CD4-positive, alpha-beta T cell (primary cell): Measurements from ENCODE around the gene WFDC5. TPM values are rescaled to one million over a fixed set of nuclear protein-coding genes. Genes with fewer than 3 reads are reported as not detected.

Experiments
- ATAC-seq: fragments of 200-7000 bp; cut with Tn5 transposase; one replicate; pipeline ENCODE4 v1.10.0; 2022; ENCODE audit warnings: mild to moderate bottlenecking; ENCODE audit not compliant: poor library complexity
- CTCF ChIA-PET: fragments of 350-600 bp; sonication (Branson Sonifier 250); formaldehyde crosslinking; loops from one replicate; lab custom pipeline; 2021; ENCODE audit warnings: antibody characterized with exemption, inconsistent platforms; lab: Charles Lee
- POLR2A ChIA-PET: fragments of 350-600 bp; sonication (Branson Sonifier 250); formaldehyde crosslinking; loops from one replicate; lab custom pipeline; 2021; ENCODE audit warnings: antibody characterized with exemption, inconsistent platforms; lab: Charles Lee
- DNase-seq, 14 experiments: peaks; one replicate each; pipeline ENCODE4 v3.0.0-alpha.2; 2013 to 2020; ENCODE audit warnings: mixed read lengths in 2 of 14
- H3K27ac ChIP-seq, 2 donors: one replicate each; pipeline versions ENCODE4 v1.5.1 to v1.7.0; 2013; ENCODE audit warnings: low read length in 2 of 2, low read depth in 1 of 2, mild to moderate bottlenecking in 1 of 2
- H3K27me3 ChIP-seq, 2 experiments: 1 replicate in 1 of 2; 2 replicates in 1 of 2; pipeline versions ENCODE4 v1.6.1 to v1.7.0; 2013; ENCODE audit warnings: low read length in 2 of 2, control low read depth in 1 of 2, mild to moderate bottlenecking in 1 of 2, moderate library complexity in 1 of 2; ENCODE audit not compliant: insufficient read depth in 2 of 2, control insufficient read depth in 1 of 2
- H3K36me3 ChIP-seq: one replicate; pipeline ENCODE4 v1.6.1; 2013; ENCODE audit warnings: low read length, control low read depth; ENCODE audit not compliant: insufficient read depth
- H3K4me1 ChIP-seq: one replicate; pipeline ENCODE4 v1.6.1; 2013; ENCODE audit warnings: low read length, control low read depth; ENCODE audit not compliant: insufficient read depth
- H3K4me3 ChIP-seq: one replicate; pipeline ENCODE4 v1.5.1; 2013; ENCODE audit warnings: mild to moderate bottlenecking, low read length, moderate library complexity
- H3K9me3 ChIP-seq, 2 experiments: 1 replicate in 1 of 2; 2 replicates in 1 of 2; pipeline versions ENCODE4 v1.6.1 to v1.7.0; 2013; ENCODE audit warnings: low read length in 2 of 2, mild to moderate bottlenecking in 2 of 2, control low read depth in 1 of 2, moderate library complexity in 1 of 2; ENCODE audit not compliant: control insufficient read depth in 1 of 2, insufficient read depth in 1 of 2
- H3K27ac Mint-ChIP-seq: one replicate; pipeline ENCODE4 v1.8.0; 2020; ENCODE audit warnings: mixed read lengths
- H3K27me3 Mint-ChIP-seq: one replicate; pipeline ENCODE4 v1.8.0; 2021; ENCODE audit warnings: mixed read lengths
- H3K36me3 Mint-ChIP-seq: one replicate; pipeline ENCODE4 v1.8.0; 2021; ENCODE audit warnings: low read depth, mixed read lengths
- H3K4me1 Mint-ChIP-seq: one replicate; pipeline ENCODE4 v1.8.0; 2021; ENCODE audit warnings: low read depth, mixed read lengths
- H3K4me3 Mint-ChIP-seq: one replicate; pipeline ENCODE4 v1.8.0; 2020; ENCODE audit warnings: mild to moderate bottlenecking, mixed read lengths
- H3K9me3 Mint-ChIP-seq: one replicate; pipeline ENCODE4 v1.8.0; 2020; ENCODE audit warnings: mixed read lengths
- intact Hi-C, 2 experiments: fragments of 100-400 bp; cut with DNase I in 1 of 2; cut with micrococcal nuclease in 1 of 2; formaldehyde crosslinking; loops; one replicate each; pipeline versions ENCODE4 v1.15.1 to v1.9.0; 2023 to 2025; cut with DNase I, micrococcal nuclease
- total RNA-seq, 174 experiments: library from RNA in 2 of 174; stranded (reverse) in 2 of 174; gene quantifications; one replicate each; pipeline ENCODE4 v1.2.3 and lab custom pipeline; 2021 to 2026
- TF ChIP-seq, protein P1 (sequence below): fragments of 200-600 bp; IDR thresholded peaks from one replicate; pipeline ENCODE4 v1.8.0; 2022; ENCODE audit warnings: antibody characterized with exemption, mild to moderate bottlenecking

Gene WFDC5
- total RNA-seq, 2 experiments from 2014 or later = not detected

DNA sequence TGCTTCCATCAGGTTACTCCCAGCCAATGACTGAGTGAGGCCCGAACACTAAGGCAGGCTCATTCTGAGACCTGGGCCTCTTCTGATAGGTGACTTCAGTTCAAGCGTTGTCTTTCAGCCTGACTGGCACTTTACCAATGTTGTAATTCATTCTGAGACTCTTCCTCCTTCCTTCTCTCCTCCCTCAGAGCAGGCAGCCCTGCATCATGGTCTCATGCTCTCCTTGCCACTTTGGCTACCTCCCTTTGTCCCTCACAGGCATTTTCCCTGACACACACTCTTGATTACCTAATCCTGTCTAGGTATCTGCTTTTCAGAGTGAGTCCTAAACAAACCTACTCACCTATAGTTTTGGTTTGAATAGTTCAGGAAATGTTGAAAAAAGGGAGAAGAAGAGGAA lies 21.9 kb upstream of the WFDC5 start:
- ChIA-PET POLR2A (no interaction called here), CTCF (no interaction called here)
- H3K36me3 Mint-ChIP-seq = no peaks in the 10 kb centered on the region
- no peak overlapping the region for H3K27ac ChIP-seq
- intact Hi-C loops = no loop called here
- H3K36me3 ChIP-seq = no peaks in the 10 kb centered on the region
- H3K27me3 Mint-ChIP-seq = peaks cover 34% of the 10 kb centered on the region
- H3K4me3 ChIP-seq = no peak overlapping the region
- ATAC-seq (no peak), DNase-seq (no peak)
- TF ChIP-seq, protein P1, sequence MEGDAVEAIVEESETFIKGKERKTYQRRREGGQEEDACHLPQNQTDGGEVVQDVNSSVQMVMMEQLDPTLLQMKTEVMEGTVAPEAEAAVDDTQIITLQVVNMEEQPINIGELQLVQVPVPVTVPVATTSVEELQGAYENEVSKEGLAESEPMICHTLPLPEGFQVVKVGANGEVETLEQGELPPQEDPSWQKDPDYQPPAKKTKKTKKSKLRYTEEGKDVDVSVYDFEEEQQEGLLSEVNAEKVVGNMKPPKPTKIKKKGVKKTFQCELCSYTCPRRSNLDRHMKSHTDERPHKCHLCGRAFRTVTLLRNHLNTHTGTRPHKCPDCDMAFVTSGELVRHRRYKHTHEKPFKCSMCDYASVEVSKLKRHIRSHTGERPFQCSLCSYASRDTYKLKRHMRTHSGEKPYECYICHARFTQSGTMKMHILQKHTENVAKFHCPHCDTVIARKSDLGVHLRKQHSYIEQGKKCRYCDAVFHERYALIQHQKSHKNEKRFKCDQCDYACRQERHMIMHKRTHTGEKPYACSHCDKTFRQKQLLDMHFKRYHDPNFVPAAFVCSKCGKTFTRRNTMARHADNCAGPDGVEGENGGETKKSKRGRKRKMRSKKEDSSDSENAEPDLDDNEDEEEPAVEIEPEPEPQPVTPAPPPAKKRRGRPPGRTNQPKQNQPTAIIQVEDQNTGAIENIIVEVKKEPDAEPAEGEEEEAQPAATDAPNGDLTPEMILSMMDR = no peak
- no peak overlapping the region for H3K27ac Mint-ChIP-seq
- peaks cover 10 to 30% of the 10 kb centered on the region in 2 experiments for H3K27me3 ChIP-seq
- H3K4me3 Mint-ChIP-seq = no peak overlapping the region
- no peaks in the 10 kb centered on the region for H3K4me1 Mint-ChIP-seq
- peaks cover 6 to 9% of the 10 kb centered on the region in 2 experiments for H3K9me3 ChIP-seq
- peaks cover 5% of the 10 kb centered on the region for H3K4me1 ChIP-seq
- no peaks in the 10 kb centered on the region for H3K9me3 Mint-ChIP-seq

DNA sequence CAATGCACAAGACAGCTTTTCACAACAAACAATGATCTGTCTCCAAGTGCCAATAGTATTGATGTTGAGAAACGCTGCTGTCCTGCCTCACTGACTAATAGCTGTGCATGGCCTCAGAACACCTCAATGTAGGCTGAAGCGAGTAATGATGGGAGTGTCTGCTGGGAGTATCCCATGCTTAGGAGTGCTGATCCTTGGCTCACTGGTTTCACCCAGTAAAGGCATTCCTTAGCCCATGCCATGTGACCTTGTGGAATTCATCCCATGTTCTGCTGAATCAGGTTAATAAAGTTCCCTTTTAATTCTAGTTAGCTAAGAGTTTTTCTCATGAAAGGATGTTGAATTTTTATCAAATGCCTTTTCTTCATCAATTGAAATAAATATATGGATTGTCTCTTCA lies 13.1 kb upstream of the WFDC5 start:
- Mint-ChIP-seq H3K27me3 (peaks cover 52% of the 10 kb centered on the region), H3K9me3 (no peaks in the 10 kb centered on the region), H3K4me1 (no peaks in the 10 kb centered on the region), H3K36me3 (no peaks in the 10 kb centered on the region), H3K27ac (no peak overlapping the region), H3K4me3 (no peak overlapping the region)
- intact Hi-C loops = no loop called here
- no peak overlapping the region for H3K27ac ChIP-seq
- DNase-seq (no peak), ATAC-seq (no peak)
- no peak overlapping the region for H3K4me3 ChIP-seq
- no peaks in the 10 kb centered on the region for H3K9me3 ChIP-seq
- TF ChIP-seq, protein P1 = no peak
- ChIA-PET POLR2A (interaction anchor here (0.6 kb wide), 1 partner anchor 627 kb away, joined by 3 read pairs; no protein-coding TSS in a partner anchor), CTCF (no interaction called here)
- H3K4me1 ChIP-seq = no peaks in the 10 kb centered on the region
- H3K36me3 ChIP-seq = no peaks in the 10 kb centered on the region
- peaks cover 0 to 14% of the 10 kb centered on the region in 2 experiments for H3K27me3 ChIP-seq

DNA sequence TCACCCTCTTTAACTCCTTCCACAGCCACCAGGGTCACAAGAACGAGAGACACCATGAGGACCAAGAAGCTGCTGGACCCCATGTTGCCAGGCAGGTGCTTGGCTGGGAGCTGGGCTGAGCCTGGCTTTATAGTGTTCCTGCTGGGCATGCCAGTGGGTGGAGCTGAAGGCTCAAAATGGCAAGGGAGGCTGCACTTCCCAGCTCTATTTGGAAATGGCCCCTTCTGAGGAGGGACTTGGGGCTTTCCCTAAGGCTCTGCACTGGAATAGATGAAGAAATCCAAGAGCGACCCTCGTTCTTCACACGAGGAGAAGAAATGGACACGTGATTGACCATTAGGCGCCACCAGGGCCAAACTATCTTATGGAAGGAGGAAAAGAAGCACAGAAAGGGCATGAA lies 9.4 kb upstream of the WFDC5 start, which contains the start of gene WFDC12:
WFDC12 (minus strand) TSS at position 101 of the 400 bp plus-strand sequence; CDS start at position 83, 18 bp downstream.
- Mint-ChIP-seq H3K4me3 (no peak within 1 kb of the TSS), H3K27me3 (peaks cover 42% of the 10 kb centered on the region), H3K4me1 (no peaks in the 10 kb centered on the region), H3K27ac (no peak within 1 kb of the TSS), H3K9me3 (no peaks in the 10 kb centered on the region), H3K36me3 (no peaks in the 10 kb centered on the region)
- ChIA-PET CTCF (no interaction called here), POLR2A (no interaction called here)
- intact Hi-C loops = no loop called here
- H3K4me3 ChIP-seq = no peak within 1 kb of the TSS
- no peak for DNase-seq
- no peaks in the 10 kb centered on the region for H3K9me3 ChIP-seq
- H3K36me3 ChIP-seq = no peaks in the 10 kb centered on the region
- no peaks in the 10 kb centered on the region for H3K4me1 ChIP-seq
- ATAC-seq = no peak
- TF ChIP-seq, protein P1 = no peak
- peaks cover 2 to 8% of the 10 kb centered on the region in 2 experiments for H3K27me3 ChIP-seq
- H3K27ac ChIP-seq = no peak within 1 kb of the TSS
